ENCODE measurements around the gene TMC3. TPM values are rescaled to one million over a fixed set of nuclear protein-coding genes. Genes with fewer than 3 reads are reported as not detected.

Gene TMC3
- total and polyA plus RNA-seq, 10 of the 15 experiments (the other 5 are each of a cell fraction or from before 2014, with no cell fraction given), result 0.03 to 0.04 (median 0.04) TPM; not detected in 7

DNA sequence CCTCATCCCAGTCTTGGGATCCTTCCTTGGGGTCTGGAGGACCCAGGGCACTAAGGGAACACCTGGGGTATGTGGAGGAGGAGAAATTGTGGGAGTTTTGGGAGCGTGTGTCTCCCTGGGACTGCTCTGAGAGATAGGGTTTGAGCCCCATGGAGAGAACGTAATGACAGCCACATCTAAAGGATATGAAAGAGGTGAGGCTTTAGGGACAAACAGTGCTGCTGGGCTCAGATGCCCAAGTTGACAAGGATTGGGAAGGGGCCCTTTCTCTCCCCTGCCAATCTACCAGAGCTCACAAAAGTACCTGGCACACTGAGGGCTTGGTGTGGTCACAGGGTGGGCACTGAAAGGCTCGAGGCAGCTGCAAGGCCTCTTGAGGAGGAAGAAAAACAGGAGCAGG is 36.8 kb downstream of the TMC3 start:
- intact Hi-C loops (cut with micrococcal nuclease; ENCODE audit: unreplicated experiment), result loop anchor here (5.0 kb wide), 1 partner anchor 65 kb away; no protein-coding TSS in a partner anchor
- BruUV-seq (replicated peaks), result no TSS peak

More for the DNA sequence above, 36.8 kb downstream of the TMC3 start:
- Histone ChIP-seq H3K4me3 (no peak overlapping the region), H3K27ac (ENCODE audit: control insufficient read depth, insufficient read depth) (no peak overlapping the region), H3K9ac (ENCODE audit: control insufficient read depth, insufficient read depth, low read length) (no peak overlapping the region), H3K36me3 (ENCODE audit: control insufficient read depth in 2 of 2, insufficient read depth in 2 of 2, low read length in 1 of 2) (no peaks in the 10 kb centered on the region), H2AFZ (ENCODE audit: control insufficient read depth, low read depth, low read length) (no peak overlapping the region), H3K9me3 (replicated peaks; ENCODE audit: control insufficient read depth, insufficient read depth, low read length) (no peaks in the 10 kb centered on the region), H4K20me1 (ENCODE audit: control insufficient read depth, insufficient read depth) (no peaks in the 10 kb centered on the region), H3K4me1 (ENCODE audit: control insufficient read depth, insufficient read depth, low read length) (no peaks in the 10 kb centered on the region; the same call in 1 of the 2 replicates), H3K4me2 (ENCODE audit: control insufficient read depth, insufficient read depth) (no peak overlapping the region), H3K27me3 (replicated peaks in 1 of 2; ENCODE audit: control insufficient read depth in 2 of 2, insufficient read depth in 2 of 2, low read length in 1 of 2) (no peaks in the 10 kb centered on the region), H3K79me2 (ENCODE audit: control insufficient read depth, insufficient read depth, low read length) (no peaks in the 10 kb centered on the region)
- POLR2A ChIA-PET, result interaction anchor here (1.3 kb wide), 1 partner anchor 62 kb away, joined by 4 read pairs; no protein-coding TSS in a partner anchor
- FAIRE-seq (no peak), DNase-seq (ENCODE audit: low read depth, low spot score) (no peak), ATAC-seq (no peak)
- in situ Hi-C loops (cut with MboI), result no loop called here
- RAD21 ChIA-PET (ENCODE audit: unreplicated experiment), result interaction anchor here (0.7 to 9.2 kb wide), 17 partner anchors 10 to 234 kb away, joined by 3 to 137 read pairs (median 5); partner anchors contain the start of gene STARD5
- WGBS (ENCODE audit: insufficient coverage, insufficient replicate concordance, low lambda C conversion rate, missing lambda C conversion rate), result 59% methylated on average over 3 of the region's 3 CpGs
- no peak for TF ChIP-seq BCLAF1 (IDR thresholded peaks at IDR 0.05)
- CTCF ChIA-PET, result interaction anchor here (0.7 to 11.3 kb wide), 26 partner anchors 9 to 327 kb away, joined by 3 to 242 read pairs (median 5); partner anchors contain the start of gene STARD5
- SMC1A ChIA-PET (ENCODE audit: uncharacterized antibody, unreplicated experiment), result interaction anchor here (0.6 to 6.1 kb wide), 17 partner anchors 11 to 357 kb away, joined by 3 to 122 read pairs (median 5); partner anchors contain the start of gene STARD5
